Measurements from ENCODE around the gene CEP57L1. TPM values are rescaled to one million over a fixed set of nuclear protein-coding genes. Genes with fewer than 3 reads are reported as not detected.

The CEP57L1 gene
- total RNA-seq, 1 donor from 2014 or later: 11.0 TPM

GRCh38 chr6:109055771-109056235, 39.5 kb upstream of the CEP57L1 start:
- H3K27ac Mint-ChIP-seq (ENCODE audit: unreplicated experiment): no peak overlapping the region

GRCh38 chr6:109056661-109057060, 38.6 kb upstream of the CEP57L1 start:
- Mint-ChIP-seq H3K27me3 (ENCODE audit: unreplicated experiment) (no peaks in the 10 kb centered on the region), H3K4me3 (ENCODE audit: unreplicated experiment) (no peak overlapping the region), H3K4me1 (ENCODE audit: unreplicated experiment) (peaks cover 18% of the 10 kb centered on the region), H3K27ac (ENCODE audit: unreplicated experiment) (no peak overlapping the region), H3K36me3 (ENCODE audit: low read depth, unreplicated experiment) (no peaks in the 10 kb centered on the region), H3K9me3 (ENCODE audit: unreplicated experiment) (no peaks in the 10 kb centered on the region)
- DNase-seq (ENCODE audit: low spot score): no peak
- no peak for TF ChIP-seq CTCF (IDR thresholded peaks at IDR 0.05; ENCODE audit: unreplicated experiment)

More at GRCh38 chr6:109055771-109056235, 39.5 kb upstream of the CEP57L1 start:
- H3K4me1 Mint-ChIP-seq (ENCODE audit: unreplicated experiment): peaks cover 17% of the 10 kb centered on the region
- H3K9me3 Mint-ChIP-seq (ENCODE audit: unreplicated experiment): no peaks in the 10 kb centered on the region
- H3K36me3 Mint-ChIP-seq (ENCODE audit: low read depth, unreplicated experiment): no peaks in the 10 kb centered on the region
- no peak for TF ChIP-seq CTCF (IDR thresholded peaks at IDR 0.05; ENCODE audit: unreplicated experiment)
- H3K27me3 Mint-ChIP-seq (ENCODE audit: unreplicated experiment): no peaks in the 10 kb centered on the region
- no peak overlapping the region for H3K4me3 Mint-ChIP-seq (ENCODE audit: unreplicated experiment)
- DNase-seq (ENCODE audit: low spot score): no peak

GRCh38 chr6:109058620-109059019, 36.7 kb upstream of the CEP57L1 start:
- H3K27ac Mint-ChIP-seq (ENCODE audit: unreplicated experiment): no peak overlapping the region
- peaks cover 18% of the 10 kb centered on the region for H3K4me1 Mint-ChIP-seq (ENCODE audit: unreplicated experiment)
- TF ChIP-seq CTCF (IDR thresholded peaks at IDR 0.05; ENCODE audit: unreplicated experiment): no peak
- H3K27me3 Mint-ChIP-seq (ENCODE audit: unreplicated experiment): no peaks in the 10 kb centered on the region
- H3K4me3 Mint-ChIP-seq (ENCODE audit: unreplicated experiment): no peak overlapping the region
- H3K36me3 Mint-ChIP-seq (ENCODE audit: low read depth, unreplicated experiment): no peaks in the 10 kb centered on the region
- no peak for DNase-seq (ENCODE audit: low spot score)
- H3K9me3 Mint-ChIP-seq (ENCODE audit: unreplicated experiment): no peaks in the 10 kb centered on the region

GRCh38 chr6:109059153-109059552, 36.2 kb upstream of the CEP57L1 start:
- Mint-ChIP-seq H3K36me3 (ENCODE audit: low read depth, unreplicated experiment) (no peaks in the 10 kb centered on the region), H3K27me3 (ENCODE audit: unreplicated experiment) (no peaks in the 10 kb centered on the region), H3K27ac (ENCODE audit: unreplicated experiment) (peak overlapping the region; percentile 99), H3K9me3 (ENCODE audit: unreplicated experiment) (no peaks in the 10 kb centered on the region), H3K4me1 (ENCODE audit: unreplicated experiment) (peaks cover 18% of the 10 kb centered on the region), H3K4me3 (ENCODE audit: unreplicated experiment) (no peak overlapping the region)
- no peak for TF ChIP-seq CTCF (IDR thresholded peaks at IDR 0.05; ENCODE audit: unreplicated experiment)
- DNase-seq (ENCODE audit: low spot score): no peak

- TF ChIP-seq CTCF (IDR thresholded peaks at IDR 0.05; ENCODE audit: unreplicated experiment): no peak
- DNase-seq (ENCODE audit: low spot score): no peak
- Mint-ChIP-seq H3K36me3 (ENCODE audit: low read depth, unreplicated experiment) (no peaks in the 10 kb centered on the region), H3K4me1 (ENCODE audit: unreplicated experiment) (peaks cover 18% of the 10 kb centered on the region), H3K9me3 (ENCODE audit: unreplicated experiment) (no peaks in the 10 kb centered on the region), H3K27me3 (ENCODE audit: unreplicated experiment) (no peaks in the 10 kb centered on the region), H3K4me3 (ENCODE audit: unreplicated experiment) (peak overlapping the region; percentile 24), H3K27ac (ENCODE audit: unreplicated experiment) (peak overlapping the region; percentile 99)
These were observed 35.7 kb upstream of the CEP57L1 start for GRCh38 chr6:109059571-109060021.
